Esophagus squamous epithelium (tissue), 5 donors: ENCODE results near the gene ENPP1. TPM values are rescaled to one million over a fixed set of nuclear protein-coding genes. Genes with fewer than 3 reads are reported as not detected.

Experiments
- DNase-seq: peaks from one replicate; lab custom pipeline; 2025; lab: John Stamatoyannopoulos, UW
- H3K27ac ChIP-seq, 4 donors: fragments of 200-600 bp; sonication (generic); one replicate each; pipeline ENCODE4 v1.5.1; 2016 to 2019; ENCODE audit warnings: mild to moderate bottlenecking in 1 of 4
- H3K27me3 ChIP-seq, 4 donors: fragments of 200-600 bp; sonication (generic); 1 replicate in 3 of 4; 2 replicates in 1 of 4; pipeline versions ENCODE4 v1.5.1 to v1.6.0; 2017 to 2021; ENCODE audit warnings: antibody characterized with exemption in 1 of 4
- H3K36me3 ChIP-seq, 3 donors: fragments of 200-600 bp; sonication (generic); one replicate each; pipeline ENCODE4 v1.5.1; 2016 to 2019
- H3K4me1 ChIP-seq, 3 donors: fragments of 200-600 bp; sonication (generic); one replicate each; pipeline ENCODE4 v1.5.1; 2017 to 2019
- H3K4me3 ChIP-seq, 4 donors: fragments of 200-600 bp; sonication (generic); 1 replicate in 3 of 4; 2 replicates in 1 of 4; pipeline ENCODE4 v1.5.1; 2016 to 2019; ENCODE audit warnings: mild to moderate bottlenecking in 2 of 4, moderate library complexity in 1 of 4
- H3K9me3 ChIP-seq, 3 donors: fragments of 200-600 bp; sonication (generic); one replicate each; pipeline ENCODE4 v1.5.1; 2016 to 2019
- POLR2A ChIP-seq, 4 donors: fragments of 450-650 bp; IDR thresholded peaks; one replicate each; pipeline ENCODE4 v1.6.1; 2017; ENCODE audit warnings: antibody characterized with exemption in 4 of 4, mild to moderate bottlenecking in 4 of 4, moderate library complexity in 3 of 4
- WGBS, 2 donors: methylation state at CpG; one replicate each; pipeline ENCODE4 v1.1.5; 2018; 5-methylcytosine and 5-hydroxymethylcytosine counted together
- intact Hi-C: fragments of 100-400 bp; cut with DNase I; formaldehyde crosslinking; loops from one replicate; pipeline ENCODE4 v1.15.0; 2022
- total RNA-seq, 4 donors: library from RNA; depleted of rRNA; stranded (reverse); fragments of >200 nt; gene quantifications; one replicate each; pipeline ENCODE4 v1.1.0, GENCODE V29; 2016
- TF ChIP-seq, protein P1 (sequence below), 6 experiments: fragments of 450-650 bp in 4 of 6; fragments of 200-600 bp in 2 of 6; sonication (generic) in 2 of 6; IDR thresholded peaks; one replicate each; pipeline ENCODE4 v1.5.1; 2016 to 2019; ENCODE audit warnings: antibody characterized with exemption in 6 of 6, mild to moderate bottlenecking in 4 of 6, moderate library complexity in 4 of 6
- donor health status: DM: yes; HTN: yes; CAD: no.

ENPP1 gene
- total RNA-seq, 4 donors from 2014 or later, result 0.76 to 12.6 (median 3.2) TPM

DNA sequence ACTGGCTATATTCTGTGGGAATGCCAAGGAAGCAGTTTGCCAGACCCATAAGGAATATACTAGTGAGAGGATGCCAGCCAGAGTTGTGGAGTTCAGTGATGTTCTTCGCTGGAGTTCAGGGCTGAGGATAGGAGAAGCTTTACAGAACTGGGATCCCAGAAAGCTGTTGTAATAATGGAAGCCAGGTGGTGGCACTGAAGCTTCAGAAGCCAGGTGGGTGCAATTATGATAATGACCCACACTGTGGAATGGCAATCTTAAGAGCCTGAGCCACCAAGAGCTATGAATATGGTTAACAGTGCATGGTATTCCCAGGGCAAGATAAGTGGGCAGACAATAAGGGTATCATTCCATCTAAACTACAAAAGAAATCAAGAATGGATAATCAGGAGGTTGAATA is 25.1 kb upstream of the ENPP1 start:
- Histone ChIP-seq H3K4me3 (no peak overlapping the region), H3K4me1 (peaks cover 0 to 7% (median 0%) of the 10 kb centered on the region in 3 donors), H3K9me3 (no peaks in the 10 kb centered on the region), H3K27me3 (peaks cover 0 to 21% (median 0%) of the 10 kb centered on the region in 4 donors), H3K27ac (no peak overlapping the region), H3K36me3 (no peaks in the 10 kb centered on the region)
- TF ChIP-seq, protein P1, sequence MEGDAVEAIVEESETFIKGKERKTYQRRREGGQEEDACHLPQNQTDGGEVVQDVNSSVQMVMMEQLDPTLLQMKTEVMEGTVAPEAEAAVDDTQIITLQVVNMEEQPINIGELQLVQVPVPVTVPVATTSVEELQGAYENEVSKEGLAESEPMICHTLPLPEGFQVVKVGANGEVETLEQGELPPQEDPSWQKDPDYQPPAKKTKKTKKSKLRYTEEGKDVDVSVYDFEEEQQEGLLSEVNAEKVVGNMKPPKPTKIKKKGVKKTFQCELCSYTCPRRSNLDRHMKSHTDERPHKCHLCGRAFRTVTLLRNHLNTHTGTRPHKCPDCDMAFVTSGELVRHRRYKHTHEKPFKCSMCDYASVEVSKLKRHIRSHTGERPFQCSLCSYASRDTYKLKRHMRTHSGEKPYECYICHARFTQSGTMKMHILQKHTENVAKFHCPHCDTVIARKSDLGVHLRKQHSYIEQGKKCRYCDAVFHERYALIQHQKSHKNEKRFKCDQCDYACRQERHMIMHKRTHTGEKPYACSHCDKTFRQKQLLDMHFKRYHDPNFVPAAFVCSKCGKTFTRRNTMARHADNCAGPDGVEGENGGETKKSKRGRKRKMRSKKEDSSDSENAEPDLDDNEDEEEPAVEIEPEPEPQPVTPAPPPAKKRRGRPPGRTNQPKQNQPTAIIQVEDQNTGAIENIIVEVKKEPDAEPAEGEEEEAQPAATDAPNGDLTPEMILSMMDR (IDR thresholded peaks at IDR 0.05), result no peak
- TF ChIP-seq POLR2A (IDR thresholded peaks at IDR 0.05), result no peak
- 83% methylated on average over 1 of the region's 1 CpG; no CpG with 5 or more reads in 1 of the 2 donors for WGBS, 2 donors
- intact Hi-C loops, result no loop called here
- no peak for DNase-seq

DNA sequence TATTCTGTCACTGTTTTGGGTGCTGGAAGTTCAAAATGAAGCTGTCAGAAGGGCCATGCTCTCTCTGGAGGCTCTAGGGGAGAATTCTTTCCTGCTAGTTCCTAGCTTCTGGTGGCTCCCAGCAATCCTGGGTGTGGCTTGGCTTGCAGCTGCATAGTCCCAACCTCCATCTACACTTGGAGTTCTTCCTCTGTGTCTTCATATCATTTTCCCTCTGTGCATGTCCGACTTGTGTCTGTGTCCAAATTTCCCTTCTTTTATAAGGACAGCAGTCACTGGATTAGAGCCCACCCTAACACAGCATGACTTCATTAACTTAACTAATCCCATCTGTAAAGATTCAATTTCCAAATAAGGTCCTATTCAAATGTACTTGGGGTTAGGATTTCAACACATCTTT is 23.3 kb upstream of the ENPP1 start:
- no peak overlapping the region for H3K27ac ChIP-seq
- no peak overlapping the region for H3K4me3 ChIP-seq
- intact Hi-C loops, result no loop called here
- H3K4me1 ChIP-seq, result peaks cover 0 to 6% (median 0%) of the 10 kb centered on the region in 3 donors
- H3K9me3 ChIP-seq, result no peaks in the 10 kb centered on the region
- DNase-seq, result no peak
- H3K36me3 ChIP-seq, result no peaks in the 10 kb centered on the region
- TF ChIP-seq, protein P1 (IDR thresholded peaks at IDR 0.05), result no peak
- TF ChIP-seq POLR2A (IDR thresholded peaks at IDR 0.05), result no peak
- H3K27me3 ChIP-seq, result peaks cover 0 to 21% (median 0%) of the 10 kb centered on the region in 4 donors
- 40 to 83% methylated on average over 1 of the region's 1 CpG for WGBS, 2 donors

DNA sequence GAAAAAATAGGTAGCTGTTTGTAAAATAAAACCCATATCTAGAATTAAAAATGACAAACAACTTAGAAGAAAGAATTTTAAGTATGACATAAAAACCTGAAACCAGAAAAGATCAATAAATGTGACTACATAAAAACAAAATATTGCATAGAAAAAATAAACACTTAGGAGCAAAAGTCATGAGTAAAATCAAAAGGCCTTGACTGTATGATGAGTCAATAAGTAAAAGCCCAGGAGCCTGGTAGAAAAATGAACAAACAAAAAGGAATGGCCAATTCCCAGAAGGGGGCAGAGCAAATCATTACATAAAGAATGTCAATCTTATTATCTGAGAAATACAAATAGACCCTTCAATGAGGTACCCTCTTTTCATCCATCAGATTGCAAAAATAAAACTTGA is 20.7 kb upstream of the ENPP1 start:
- H3K4me3 ChIP-seq, result no peak overlapping the region
- no peak for TF ChIP-seq POLR2A (IDR thresholded peaks at IDR 0.05)
- TF ChIP-seq, protein P1 (IDR thresholded peaks at IDR 0.05), result no peak
- no peak for DNase-seq
- no peaks in the 10 kb centered on the region for H3K36me3 ChIP-seq
- intact Hi-C loops, result no loop called here
- no peaks in the 10 kb centered on the region for H3K9me3 ChIP-seq
- H3K27ac ChIP-seq, result no peak overlapping the region
- H3K4me1 ChIP-seq, result peaks cover 0 to 6% (median 0%) of the 10 kb centered on the region in 3 donors
- H3K27me3 ChIP-seq, result peaks cover 0 to 13% (median 0%) of the 10 kb centered on the region in 4 donors

DNA sequence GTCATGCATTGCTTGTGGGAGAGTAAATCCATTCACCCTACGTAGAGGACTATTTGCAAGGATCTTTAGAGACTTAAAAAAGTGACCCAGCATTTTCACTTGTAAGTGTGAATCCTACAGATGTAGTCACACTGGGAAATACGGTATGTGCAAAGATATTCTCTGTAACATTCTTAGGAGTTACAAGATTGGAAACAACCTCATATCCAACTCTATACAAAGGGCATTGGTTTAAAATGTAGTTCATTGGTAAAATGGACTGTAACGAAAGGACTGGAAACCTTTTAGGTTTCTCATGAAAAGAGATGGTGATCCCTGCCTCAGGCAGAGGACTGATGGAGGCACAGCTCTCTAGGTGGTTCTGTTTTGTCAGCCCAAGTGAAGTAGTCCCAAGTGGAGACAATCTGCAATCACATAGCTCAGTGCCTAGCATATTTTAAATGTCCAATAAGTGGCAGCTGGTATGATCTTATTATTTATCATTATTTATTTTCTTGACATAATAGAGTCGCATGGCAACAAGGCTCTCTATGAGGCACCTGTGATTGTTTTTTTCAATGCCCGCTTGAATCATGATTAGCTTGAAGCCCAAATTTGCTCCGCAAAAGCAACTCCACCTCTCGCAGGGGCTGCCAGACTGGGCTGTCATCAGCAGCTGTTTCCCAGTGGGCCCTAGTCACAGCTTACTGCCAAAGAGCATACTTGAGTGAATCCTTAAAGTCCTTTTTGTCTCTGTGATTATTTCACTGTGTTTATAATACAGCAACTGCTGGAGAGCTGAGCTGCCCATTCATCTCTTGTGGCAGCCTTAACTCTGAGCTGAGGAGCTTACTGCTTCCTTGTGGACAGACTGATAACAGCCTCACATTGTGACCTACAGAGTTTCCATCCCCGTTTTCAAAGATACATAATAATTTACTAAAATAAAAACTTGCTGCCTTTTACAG is 19.8 kb upstream of the ENPP1 start:
- Histone ChIP-seq H3K4me1 (peaks cover 0 to 6% (median 0%) of the 10 kb centered on the region in 3 donors), H3K9me3 (no peaks in the 10 kb centered on the region), H3K27me3 (peaks cover 0 to 13% (median 0%) of the 10 kb centered on the region in 4 donors), H3K36me3 (no peaks in the 10 kb centered on the region), H3K4me3 (no peak overlapping the region), H3K27ac (no peak overlapping the region)
- DNase-seq, result no peak
- no peak for TF ChIP-seq POLR2A (IDR thresholded peaks at IDR 0.05)
- TF ChIP-seq, protein P1 (IDR thresholded peaks at IDR 0.05), result no peak
- 40 to 44% methylated on average over 8 of the region's 8 CpGs for WGBS, 2 donors
- intact Hi-C loops, result no loop called here

DNA sequence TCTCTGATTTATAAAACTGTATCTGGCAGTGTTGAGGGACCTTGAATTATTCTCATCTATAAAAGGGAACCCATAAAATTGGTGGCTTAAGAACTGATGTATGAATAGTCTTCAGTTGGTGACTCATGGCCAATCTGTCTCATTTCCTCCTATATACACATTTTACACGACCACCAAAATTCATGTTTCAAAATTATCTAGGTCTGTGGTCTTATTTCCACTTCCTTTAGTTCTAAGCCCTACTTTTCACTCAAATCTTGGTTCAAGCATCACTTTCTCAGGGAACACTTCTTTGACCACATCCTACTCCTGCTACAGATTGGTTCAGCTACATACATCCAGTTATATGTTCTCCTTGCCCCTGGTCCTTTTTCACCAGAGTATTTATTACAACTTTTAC is 18.6 kb upstream of the ENPP1 start:
- peaks cover 0 to 5% (median 0%) of the 10 kb centered on the region in 4 donors for H3K27me3 ChIP-seq
- H3K36me3 ChIP-seq, result no peaks in the 10 kb centered on the region
- no peak overlapping the region for H3K4me3 ChIP-seq
- no peak for DNase-seq
- TF ChIP-seq, protein P1 (IDR thresholded peaks at IDR 0.05), result no peak
- no peak for TF ChIP-seq POLR2A (IDR thresholded peaks at IDR 0.05)
- peaks cover 0 to 6% (median 0%) of the 10 kb centered on the region in 3 donors for H3K4me1 ChIP-seq
- WGBS, 2 donors, result 16 to 17% methylated on average over 1 of the region's 1 CpG
- H3K27ac ChIP-seq, result no peak overlapping the region
- H3K9me3 ChIP-seq, result no peaks in the 10 kb centered on the region
- intact Hi-C loops, result no loop called here
